GM18907 (cell line): Measurements from ENCODE around the gene GLG1.

Source experiments
- ATAC-seq: cut with Tn5 transposase; IDR thresholded peaks from one replicate; pipeline ENCODE4 v1.9.1; 2021; ENCODE audit warnings: mild to moderate bottlenecking, moderate library complexity; ENCODE audit not compliant: unreplicated experiment

Gene GLG1

DNA sequence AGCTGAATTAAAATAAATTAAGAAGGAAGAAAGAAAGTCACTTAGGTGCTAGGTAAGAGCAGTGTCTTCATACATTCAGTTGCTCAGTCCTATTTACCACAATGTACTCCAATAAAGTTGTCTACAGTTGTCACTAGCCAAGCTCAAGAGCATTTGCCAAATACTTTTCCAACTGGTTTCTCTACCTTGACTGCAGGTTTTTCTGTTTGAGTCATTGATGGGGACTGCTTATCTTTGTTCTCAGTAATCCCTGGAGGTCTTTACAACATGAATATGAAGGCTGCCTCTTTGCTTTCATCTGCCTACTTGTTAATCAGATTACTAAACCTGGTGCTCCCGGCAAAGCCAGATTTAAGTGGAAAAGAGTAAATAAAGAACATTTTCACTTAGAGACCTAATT is 121.0 kb downstream of the GLG1 start:
- no peak for ATAC-seq

DNA sequence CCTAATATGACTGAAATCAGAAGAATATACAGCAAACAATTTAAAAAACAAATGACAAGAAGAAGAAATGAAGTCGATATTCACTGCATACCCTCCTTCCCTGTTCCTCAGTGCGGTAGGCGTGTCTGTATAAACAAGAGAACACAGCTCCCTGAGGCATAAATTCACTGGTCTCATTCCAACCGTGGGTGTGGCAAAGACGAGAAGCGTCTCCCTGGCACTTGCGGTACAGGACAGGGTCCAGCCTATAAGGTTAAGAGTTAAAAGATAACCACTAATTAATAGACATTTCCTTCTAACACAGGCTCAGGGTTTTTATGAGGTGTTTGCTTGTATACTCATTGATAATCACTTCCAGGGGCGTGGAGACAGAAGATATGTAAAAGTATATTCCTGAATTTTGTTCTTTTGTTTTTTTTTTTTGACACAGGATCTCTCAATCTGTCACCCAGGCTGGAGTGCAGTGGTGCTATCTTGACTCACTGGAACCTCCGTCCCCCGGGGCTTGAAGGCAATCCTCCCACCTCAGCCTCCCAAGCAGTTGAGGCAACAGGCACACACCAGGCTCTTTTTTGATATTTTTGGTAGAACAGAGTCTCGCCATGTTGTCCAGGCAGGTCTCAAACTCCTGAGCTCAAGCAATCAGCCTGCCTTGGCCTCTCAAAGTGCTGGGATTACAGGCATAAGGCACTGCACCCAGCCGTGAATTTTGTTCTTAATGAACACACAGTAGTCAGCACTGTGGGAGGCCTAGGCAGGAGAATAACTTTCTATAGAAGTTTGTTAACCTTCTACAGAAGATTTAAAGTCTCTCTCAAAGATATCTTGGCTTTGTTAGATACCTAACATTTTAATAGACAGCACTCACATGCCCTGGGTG is 126.5 kb downstream of the GLG1 start:
- ATAC-seq = no peak

- no peak for ATAC-seq
Measured at GRCh38 chr16:74477226-74477625, 129.7 kb downstream of the GLG1 start.

DNA sequence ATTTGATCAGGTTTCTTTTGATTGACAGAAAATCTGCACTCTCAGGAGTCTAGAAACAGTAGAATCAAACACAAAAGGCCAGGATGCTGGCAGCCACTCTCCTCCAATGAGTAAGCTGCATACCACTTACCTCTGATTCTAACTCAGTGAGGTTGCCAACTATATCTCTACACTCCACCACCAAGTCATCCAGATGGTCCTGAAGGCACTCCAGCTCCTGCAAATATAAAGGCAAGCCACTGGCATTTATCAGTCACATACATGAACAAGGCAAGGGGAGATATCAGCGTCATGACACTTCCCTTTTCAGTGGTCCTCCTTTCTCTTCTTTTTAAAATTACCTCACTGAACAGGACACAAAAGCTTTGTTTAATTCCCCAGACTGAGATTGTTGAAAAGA is 132.5 kb downstream of the GLG1 start:
- no peak for ATAC-seq

DNA sequence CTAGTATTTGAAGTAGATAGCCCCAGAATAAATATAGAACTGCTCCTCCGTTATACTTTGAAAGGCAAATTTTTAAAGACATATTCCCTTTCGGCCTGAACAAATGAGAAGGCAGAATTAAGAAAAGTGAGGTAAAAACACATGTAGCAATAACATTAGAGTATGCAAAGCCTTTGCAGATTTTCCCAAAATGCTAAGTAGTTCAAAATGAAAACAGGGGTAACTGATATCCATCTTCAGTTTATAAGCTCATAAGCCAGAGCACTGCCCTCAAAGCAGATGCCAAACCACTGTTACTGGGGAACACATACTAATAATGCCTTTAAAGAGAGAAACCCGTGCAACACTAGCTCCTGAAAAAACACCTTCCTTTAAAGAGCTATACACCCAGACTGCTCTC is 134.4 kb downstream of the GLG1 start:
- ATAC-seq = no peak

DNA sequence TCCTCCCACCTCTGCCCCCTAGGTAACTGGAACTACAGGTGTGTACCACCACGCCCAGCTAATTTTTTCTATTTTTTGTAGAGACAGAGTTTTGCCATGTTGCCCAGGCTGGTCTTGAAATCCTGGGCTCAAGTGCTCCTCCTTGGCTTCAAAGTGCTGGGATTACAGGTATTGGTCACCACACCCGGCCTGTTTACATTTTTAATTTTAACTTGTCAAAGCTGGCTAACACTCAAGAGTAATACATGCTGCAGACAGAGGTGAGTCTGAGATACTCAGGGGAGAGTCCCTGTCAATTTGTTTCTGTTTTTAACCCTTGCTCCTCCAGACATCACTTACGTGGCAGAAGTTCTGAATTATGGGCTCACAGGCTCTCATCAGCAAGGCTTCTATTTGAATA is 134.9 kb downstream of the GLG1 start:
- no peak for ATAC-seq

DNA sequence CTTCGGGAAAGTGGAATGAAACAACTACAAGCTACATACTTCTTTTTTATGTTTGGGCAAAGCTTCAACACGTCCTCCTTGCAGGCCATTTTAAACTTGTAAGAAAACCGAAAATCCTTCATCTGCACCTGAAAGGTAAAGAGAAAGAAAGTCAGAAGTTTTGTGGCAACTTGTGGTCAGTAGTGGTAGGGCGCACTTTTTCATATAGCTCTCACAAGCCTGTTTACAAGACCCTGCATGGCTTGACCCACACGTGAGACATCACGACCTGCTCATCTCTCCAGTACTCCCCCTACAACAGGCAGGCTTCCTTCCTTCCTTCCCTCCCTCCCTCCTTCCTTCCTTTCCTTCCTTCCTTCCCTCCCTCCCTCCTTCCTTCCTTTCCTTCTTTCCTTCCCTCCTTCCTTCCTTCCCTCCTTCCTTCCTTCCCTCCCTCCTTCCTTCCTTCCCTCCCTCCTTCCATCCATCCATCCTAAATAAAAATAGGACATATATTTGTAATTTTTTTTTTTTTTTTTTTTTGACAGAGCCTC is 136.9 kb downstream of the GLG1 start:
- ATAC-seq = no peak

GRCh38 chr16:74468807-74469525 is 137.9 kb downstream of the GLG1 start:
- ATAC-seq = no peak

DNA sequence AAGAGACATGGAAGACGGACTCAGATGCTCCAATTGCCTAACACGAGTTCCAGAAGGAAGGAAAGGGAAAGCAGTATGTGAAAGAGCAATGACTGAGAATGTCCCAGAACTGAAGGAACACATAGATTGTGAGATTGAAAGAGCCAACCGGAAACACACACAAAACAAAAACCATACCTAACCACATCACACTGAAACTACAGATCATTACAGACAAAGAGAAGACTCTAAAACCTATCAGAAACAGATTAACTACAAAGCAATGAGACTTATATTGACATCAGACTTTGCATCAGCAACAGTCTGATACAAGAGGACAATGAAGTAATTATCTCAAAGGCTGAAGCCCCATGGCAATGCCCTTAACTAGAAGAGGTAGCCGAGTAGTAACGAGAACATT is 140.0 kb downstream of the GLG1 start:
- peak; percentile 72 for ATAC-seq

GRCh38 chr16:74465851-74466685 is 140.8 kb downstream of the GLG1 start:
- no peak for ATAC-seq

DNA sequence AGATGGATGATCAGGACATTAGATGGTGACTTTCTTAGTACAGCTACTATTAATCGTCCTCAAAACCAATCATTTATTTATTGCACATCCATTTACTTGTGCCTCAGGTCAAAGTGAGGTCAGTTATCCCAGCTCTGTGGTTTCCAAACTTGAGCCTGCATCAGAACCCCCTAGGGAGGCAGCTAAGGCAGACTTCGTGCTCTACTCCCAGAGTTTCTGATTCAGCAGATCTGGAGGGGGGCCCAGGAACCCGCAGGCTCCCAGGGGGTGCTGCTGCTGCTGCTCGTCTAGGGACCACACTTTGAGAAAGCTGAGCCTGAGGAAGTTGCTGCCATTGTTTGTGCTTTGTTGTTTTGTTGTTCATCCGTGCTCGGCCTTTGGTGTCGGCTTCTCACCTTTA is 141.6 kb downstream of the GLG1 start:
- no peak for ATAC-seq

- ATAC-seq = no peak
Measured at GRCh38 chr16:74463888-74464287, 143.0 kb downstream of the GLG1 start.

DNA sequence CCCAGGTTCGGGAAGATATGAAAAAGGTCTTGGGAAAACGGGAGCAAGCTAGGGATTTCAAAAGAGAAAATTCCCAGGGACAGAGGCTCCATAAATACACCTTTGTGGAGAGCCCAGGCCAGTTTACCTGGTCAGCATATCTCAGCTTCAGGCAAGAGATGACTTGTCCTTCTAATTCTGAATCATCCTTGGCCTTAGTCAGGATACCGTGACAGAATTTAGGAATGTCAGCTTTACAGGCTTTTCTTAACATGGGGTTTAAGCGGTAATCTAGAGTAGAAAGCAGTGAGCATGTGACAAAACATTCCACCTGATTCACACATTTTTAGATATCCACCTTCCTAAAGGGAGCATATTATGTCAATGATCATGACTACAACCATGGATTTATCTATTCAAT is 144.6 kb downstream of the GLG1 start:
- no peak for ATAC-seq

GRCh38 chr16:74461826-74462225 is 145.1 kb downstream of the GLG1 start:
- no peak for ATAC-seq

DNA sequence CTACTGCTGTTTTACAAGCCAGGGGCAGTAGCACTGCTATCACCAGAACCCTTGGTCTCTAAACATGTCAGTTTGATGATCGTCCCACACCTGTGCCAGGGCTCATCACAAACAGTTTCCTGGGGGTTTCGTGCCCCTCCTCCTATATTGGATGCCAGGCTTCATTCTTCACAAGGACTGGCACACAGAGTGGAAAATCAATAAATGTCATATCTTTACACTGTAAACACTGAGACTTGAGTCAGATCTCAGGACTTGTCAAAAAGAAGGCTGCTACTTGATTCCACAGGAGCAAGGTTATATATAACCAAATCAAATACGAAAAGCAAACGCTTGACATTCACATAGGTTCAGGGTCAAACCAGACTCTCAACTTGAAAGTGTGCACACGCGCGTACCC is 146.4 kb downstream of the GLG1 start:
- ATAC-seq = no peak

DNA sequence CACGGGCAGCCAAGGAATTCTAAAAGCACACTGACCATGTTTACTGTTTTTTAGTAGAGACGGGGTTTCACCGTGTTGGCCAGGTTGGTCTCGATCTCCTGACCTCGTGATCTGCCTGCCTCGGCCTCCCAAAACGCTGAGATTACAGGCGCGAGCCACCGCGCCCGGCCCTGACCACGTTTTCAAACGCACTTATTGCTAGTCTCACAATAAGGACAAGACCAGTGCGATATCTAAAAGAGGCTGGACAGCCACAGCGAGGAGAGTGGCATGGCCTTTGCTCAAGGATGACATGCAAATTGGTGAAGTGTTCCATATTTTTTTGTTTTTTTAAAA is 150.7 kb downstream of the GLG1 start:
- ATAC-seq = no peak

DNA sequence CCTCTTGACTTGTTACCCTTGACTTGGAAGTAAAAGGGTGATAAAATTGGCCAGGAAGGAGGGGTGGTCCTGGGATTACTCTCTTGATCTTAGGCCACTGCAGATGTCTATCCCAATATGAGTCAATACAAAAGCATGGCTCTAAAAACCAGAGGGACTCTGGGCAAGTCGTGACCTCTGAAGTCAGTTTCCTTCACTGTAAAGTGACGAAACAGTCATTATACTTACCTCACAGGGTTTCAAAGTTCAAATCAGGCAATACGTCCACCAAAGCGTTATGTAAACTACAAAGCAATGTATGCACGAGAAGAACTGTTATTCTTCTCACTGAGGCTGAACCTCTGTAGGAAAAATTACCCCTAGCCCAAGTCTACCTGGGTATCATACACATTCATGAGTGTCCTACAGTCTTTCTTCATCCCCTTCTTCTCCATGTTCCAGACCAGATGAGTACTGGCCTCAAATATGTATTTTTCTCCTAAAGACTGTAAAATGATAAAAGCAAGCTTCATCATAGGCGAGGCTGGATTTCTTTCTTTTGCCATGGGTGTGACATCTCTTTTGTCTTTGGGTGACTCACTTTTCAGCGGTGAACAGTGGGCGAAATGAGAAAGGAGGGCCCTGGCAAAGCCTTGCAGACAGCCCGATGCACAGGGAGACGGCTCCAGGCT is 151.2 kb downstream of the GLG1 start:
- no peak for ATAC-seq

DNA sequence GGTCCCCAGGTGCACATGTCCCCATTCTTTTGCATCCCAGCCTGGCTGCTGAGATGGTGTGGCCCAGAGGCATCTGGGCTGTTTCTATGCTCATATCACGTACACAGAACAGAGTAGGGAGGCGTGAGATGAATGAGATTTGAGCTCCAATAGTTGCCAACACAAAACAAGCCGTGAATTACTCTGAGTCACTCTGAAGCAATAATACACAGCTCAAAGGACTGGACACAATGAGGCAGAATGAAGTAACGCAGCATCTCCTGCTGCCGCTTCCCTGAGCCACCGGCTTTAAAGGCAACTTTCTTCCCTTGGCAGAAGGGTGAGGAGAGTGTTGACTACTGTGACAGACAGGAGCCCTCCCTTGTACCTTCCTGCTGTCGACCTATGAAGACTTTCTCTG is 151.7 kb downstream of the GLG1 start:
- no peak for ATAC-seq

DNA sequence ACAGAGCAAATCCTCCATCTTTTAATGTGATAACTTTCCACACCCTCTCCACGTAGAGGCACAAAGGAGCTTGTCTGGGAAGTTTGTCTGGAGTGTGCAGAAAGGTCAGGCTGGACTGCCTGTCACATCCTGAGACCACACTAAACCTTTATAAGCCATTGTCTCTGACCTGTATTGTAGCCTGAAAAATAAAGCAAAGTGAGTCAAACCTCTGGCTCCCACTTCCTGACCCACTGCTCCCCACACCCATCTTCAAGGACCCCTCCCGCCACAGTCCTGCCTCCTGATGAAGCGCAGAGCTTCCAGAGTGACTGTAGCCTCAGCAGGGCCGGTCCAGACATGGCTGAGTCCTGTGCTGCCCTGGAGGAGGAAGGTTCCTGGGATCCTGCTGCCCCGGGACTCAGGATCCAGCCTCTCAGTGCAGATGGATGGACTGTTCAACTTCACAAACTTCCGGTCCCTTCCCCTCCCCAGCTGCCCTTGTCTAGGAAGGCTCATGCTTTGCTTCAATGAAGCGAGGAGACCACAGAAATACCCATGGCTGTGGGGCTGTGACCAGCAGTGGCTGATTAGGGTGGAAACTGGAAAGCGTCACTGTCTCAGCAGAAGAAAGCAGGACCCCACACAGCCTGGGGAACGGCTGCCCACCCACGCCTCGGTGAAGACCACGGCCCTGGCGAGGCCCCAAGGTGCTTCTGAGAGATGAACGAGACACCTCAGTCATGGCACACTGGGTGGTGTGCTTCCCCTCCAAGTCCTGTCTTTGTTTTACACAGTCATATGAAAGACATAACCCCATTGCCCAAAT is 154.8 kb downstream of the GLG1 start:
- peak; percentile 89 for ATAC-seq
